Keratinocyte (primary cell): ENCODE measurements around the gene FUT8. TPM values are rescaled to one million over a fixed set of nuclear protein-coding genes. Genes with fewer than 3 reads are reported as not detected.
"Not testable (repeated sequence)": the region's sequence is repeated elsewhere in the genome, so short reads cannot be mapped to it uniquely, and the experiment has no call there.

Experiments used
- DNase-seq: peaks from one replicate; pipeline ENCODE4 v3.0.0-alpha.2; 2011; ENCODE audit warnings: low read depth, missing footprints, low spot score
- FAIRE-seq: peaks from 2 replicates; lab custom pipeline; 2011; peaks lifted over from hg19 to GRCh38; lab: Jason Lieb, UNC
- H2AFZ ChIP-seq: 2 replicates; pipeline ENCODE4 v1.6.0; 2012; ENCODE audit warnings: low read length, control low read depth, inconsistent platforms; ENCODE audit not compliant: control insufficient read depth
- H3K27ac ChIP-seq: 2 replicates; pipeline ENCODE4 v1.5.1; 2011; ENCODE audit warnings: low read length; ENCODE audit not compliant: control insufficient read depth, insufficient read depth
- H3K27me3 ChIP-seq: 3 replicates; pipeline ENCODE4 v1.6.0; 2011; ENCODE audit warnings: low read length; ENCODE audit not compliant: control insufficient read depth, insufficient read depth; ENCODE audit errors: extremely low read depth
- H3K36me3 ChIP-seq, 2 experiments: 2 replicates in 1 of 2; 3 replicates in 1 of 2; pipeline ENCODE4 v1.5.1; 2011; ENCODE audit warnings: low read length in 2 of 2, mild to moderate bottlenecking in 1 of 2; ENCODE audit not compliant: control insufficient read depth in 2 of 2, insufficient read depth in 2 of 2; ENCODE audit errors: extremely low read depth in 1 of 2
- H3K4me1 ChIP-seq: 3 replicates; pipeline ENCODE4 v1.5.1; 2011; ENCODE audit warnings: low read length; ENCODE audit not compliant: control insufficient read depth, insufficient read depth; ENCODE audit errors: extremely low read depth
- H3K4me2 ChIP-seq: 3 replicates; pipeline ENCODE4 v1.6.0; 2011; ENCODE audit warnings: low read depth, low read length; ENCODE audit not compliant: control insufficient read depth, insufficient read depth; ENCODE audit errors: extremely low read depth
- H3K4me3 ChIP-seq, 3 experiments: fragments of 200-600 bp in 1 of 3; sonication (generic) in 1 of 3; 2 replicates in 2 of 3; 3 replicates in 1 of 3; pipeline ENCODE4 v1.5.1; 2011 to 2016; ENCODE audit warnings: low read length in 3 of 3, mild to moderate bottlenecking in 3 of 3, control low read depth in 2 of 3, inconsistent platforms in 1 of 3, low read depth in 1 of 3, mixed read lengths in 1 of 3, mixed run types in 1 of 3, moderate library complexity in 1 of 3; ENCODE audit not compliant: control insufficient read depth in 2 of 3, insufficient read depth in 2 of 3; ENCODE audit errors: extremely low read depth in 1 of 3
- H3K79me2 ChIP-seq: 2 replicates; pipeline ENCODE4 v1.6.0; 2012; ENCODE audit warnings: low read length; ENCODE audit not compliant: control insufficient read depth, insufficient read depth
- H3K9ac ChIP-seq: 3 replicates; pipeline ENCODE4 v1.6.0; 2011; ENCODE audit warnings: low read length; ENCODE audit not compliant: control insufficient read depth, insufficient read depth; ENCODE audit errors: extremely low read depth
- H3K9me1 ChIP-seq: 3 replicates; pipeline ENCODE4 v1.6.0; 2011; ENCODE audit warnings: low read length; ENCODE audit not compliant: control insufficient read depth, insufficient read depth; ENCODE audit errors: extremely low read depth
- H3K9me3 ChIP-seq: 2 replicates; pipeline ENCODE4 v1.5.1; 2012; ENCODE audit warnings: low read depth, low read length; ENCODE audit not compliant: control insufficient read depth
- H4K20me1 ChIP-seq: 3 replicates; pipeline ENCODE4 v1.6.0; 2011; ENCODE audit warnings: low read length; ENCODE audit not compliant: control insufficient read depth, insufficient read depth; ENCODE audit errors: extremely low read depth
- CTCF ChIP-seq, 3 experiments: IDR thresholded peaks in 1 of 3; conservative IDR thresholded peaks in 1 of 3; optimal IDR thresholded peaks in 1 of 3; 2 replicates in 2 of 3; 3 replicates in 1 of 3; pipeline versions ENCODE3 to v1.5.1; 2011; ENCODE audit warnings: low read length in 3 of 3, mild to moderate bottlenecking in 3 of 3, moderate library complexity in 2 of 3, control low read depth in 1 of 3, inconsistent platforms in 1 of 3; ENCODE audit not compliant: insufficient read depth in 2 of 3; ENCODE audit errors: extremely low read depth in 1 of 3
- EZH2 ChIP-seq: IDR thresholded peaks from one replicate; pipeline ENCODE4 v1.6.1; 2012; ENCODE audit warnings: inconsistent platforms, mild to moderate bottlenecking, low read length, moderate library complexity
- dilution Hi-C: fragments of 300-500 bp; cut with MboI; formaldehyde crosslinking; loops from one replicate; pipeline ENCODE4 v1.7.0; 2020; ENCODE audit warnings: low sequenced_read_pairs; ENCODE audit not compliant: extremely low pct_ligation_motif_present
- polyA plus RNA-seq, 5 experiments: library from polyadenylated mRNA; depleted of rRNA in 3 of 5; stranded (reverse) in 3 of 5; stranded (forward) in 1 of 5; unstranded in 1 of 5; fragments of >200 nt; gene quantifications; 1 replicate in 1 of 5; 2 replicates in 3 of 5; 3 replicates in 1 of 5; pipeline versions ENCODE4 v1.2.1 to v1.2.3, GENCODE V29; 2011 to 2012; ENCODE audit warnings: missing spikeins in 2 of 5, low read depth in 1 of 5, low replicate concordance in 1 of 5

FUT8 gene
- polyA plus RNA-seq, 1 donor (not counting 4 experiments of a cell fraction or from before 2014, with no cell fraction given), result 12.5 TPM

DNA sequence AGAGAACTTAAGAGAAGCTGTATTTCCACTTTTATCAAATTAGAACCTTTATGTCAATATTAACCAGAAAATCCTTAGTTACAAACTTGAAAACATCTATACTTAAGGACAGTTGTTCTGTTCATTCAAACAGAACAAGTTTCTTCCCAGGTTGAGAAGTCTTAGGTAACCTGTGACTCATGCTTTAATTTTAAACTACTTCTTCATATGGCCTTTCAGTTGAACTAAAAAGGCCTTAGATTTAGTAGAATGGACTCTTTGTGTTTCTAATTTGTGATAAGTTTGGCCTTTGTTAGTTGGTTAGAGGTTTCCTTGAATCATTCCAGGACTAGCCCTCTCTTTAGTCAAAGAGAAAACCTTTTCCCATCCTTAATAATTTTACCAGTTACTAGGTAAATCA is 274.2 kb downstream of the FUT8 start:
- FAIRE-seq (peak; percentile 20), DNase-seq (no peak)

DNA sequence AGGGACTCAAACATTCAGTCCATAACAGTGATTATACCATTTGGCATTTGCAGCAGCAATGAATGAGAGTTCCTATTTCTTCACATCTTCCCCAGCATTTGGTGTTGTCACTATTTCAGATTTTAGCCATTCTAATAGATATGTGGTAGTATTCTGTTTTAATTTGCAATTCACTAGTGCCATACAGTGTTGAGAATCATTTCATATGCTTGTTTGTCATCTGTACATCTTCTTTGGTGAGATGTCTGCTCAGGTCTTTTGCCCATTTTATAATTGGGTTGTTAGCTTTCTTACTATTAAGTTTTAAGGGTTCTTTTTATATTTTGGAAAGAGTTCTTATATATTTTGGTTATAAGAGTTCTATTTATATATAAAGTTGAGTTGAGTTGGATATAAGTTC is 276.5 kb downstream of the FUT8 start:
- Histone ChIP-seq H3K4me3 (no peak overlapping the region), H3K4me1 (no peaks in the 10 kb centered on the region), H4K20me1 (no peaks in the 10 kb centered on the region), H3K36me3 (no peaks in the 10 kb centered on the region), H3K79me2 (no peaks in the 10 kb centered on the region), H3K9me3 (no peaks in the 10 kb centered on the region), H3K9me1 (no peaks in the 10 kb centered on the region), H3K9ac (no peak overlapping the region), H3K27me3 (no peaks in the 10 kb centered on the region), H3K4me2 (no peak overlapping the region), H2AFZ (no peak overlapping the region), H3K27ac (no peak overlapping the region)
- no peak for FAIRE-seq
- no peak for DNase-seq
- TF ChIP-seq CTCF (optimal IDR thresholded peaks at IDR 0.05 in 1 of 3, IDR thresholded peaks at IDR 0.05 in 1 of 3, conservative IDR thresholded peaks at IDR 0.05 in 1 of 3; ENCODE audit: extremely low read depth in 1 of 3, insufficient read depth in 2 of 3, low read length in 3 of 3) (no peak), EZH2 (no peak)
- dilution Hi-C loops, result no loop called here

More for the DNA sequence above, 274.2 kb downstream of the FUT8 start:
- Histone ChIP-seq H3K27ac (no peak overlapping the region), H3K9ac (no peak overlapping the region), H3K27me3 (no peaks in the 10 kb centered on the region), H3K4me1 (no peaks in the 10 kb centered on the region), H3K9me3 (no peaks in the 10 kb centered on the region), H4K20me1 (no peaks in the 10 kb centered on the region), H3K4me2 (no peak overlapping the region), H3K4me3 (no peak overlapping the region), H2AFZ (no peak overlapping the region), H3K9me1 (no peaks in the 10 kb centered on the region), H3K79me2 (no peaks in the 10 kb centered on the region), H3K36me3 (no peaks in the 10 kb centered on the region)
- TF ChIP-seq EZH2, result no peak
- TF ChIP-seq CTCF (optimal IDR thresholded peaks at IDR 0.05 in 1 of 3, IDR thresholded peaks at IDR 0.05 in 1 of 3, conservative IDR thresholded peaks at IDR 0.05 in 1 of 3; ENCODE audit: extremely low read depth in 1 of 3, insufficient read depth in 2 of 3, low read length in 3 of 3), result no peak
- dilution Hi-C loops, result no loop called here

DNA sequence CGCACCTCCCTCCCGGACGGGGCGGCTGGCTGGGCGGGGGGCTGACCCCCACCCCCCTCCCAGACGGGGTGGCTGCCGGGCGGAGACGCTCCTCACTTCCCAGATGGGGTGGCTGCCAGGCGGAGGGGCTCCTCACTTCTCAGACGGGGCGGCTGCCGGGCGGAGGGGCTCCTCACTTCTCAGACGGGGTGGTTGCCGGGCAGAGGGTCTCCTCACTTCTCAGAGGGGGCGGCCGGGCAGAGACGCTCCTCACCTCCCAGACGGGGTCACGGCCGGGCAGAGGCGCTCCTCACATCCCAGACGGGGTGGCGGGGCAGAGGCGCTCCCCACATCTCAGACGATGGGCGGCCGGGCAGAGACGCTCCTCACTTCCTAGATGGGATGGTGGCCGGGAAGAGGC is 280.0 kb downstream of the FUT8 start:
- H3K27me3 ChIP-seq, H3K4me3 ChIP-seq, H3K4me1 ChIP-seq, H2AFZ ChIP-seq, dilution Hi-C loops, H3K9me1 ChIP-seq, H3K9me3 ChIP-seq, FAIRE-seq, DNase-seq, H3K79me2 ChIP-seq, H3K27ac ChIP-seq, H4K20me1 ChIP-seq, H3K4me2 ChIP-seq, H3K9ac ChIP-seq, H3K36me3 ChIP-seq: not testable (repeated sequence)
